ENCODE results near the gene LPP.

GRCh38 chr3:188192034-188192433 lies 38.1 kb downstream of the LPP start:
- TF ChIP-seq POLR2AphosphoS5 (IDR thresholded peaks at IDR 0.05; ENCODE audit: low read depth, low read length): no peak
- TF ChIP-seq POLR2A (IDR thresholded peaks at IDR 0.05; ENCODE audit: low read depth, low read length): no peak
- no peak for TF ChIP-seq TAF1 (IDR thresholded peaks at IDR 0.05; ENCODE audit: low read depth, low read length)
- no peak for TF ChIP-seq SPI1 (IDR thresholded peaks at IDR 0.05; ENCODE audit: low read depth, low read length)
- TF ChIP-seq POU2F2 (IDR thresholded peaks at IDR 0.05; ENCODE audit: low read depth, low read length): no peak

Data from GM12891 (cell line).